GM12878 (cell line): Measurements from ENCODE around the gene MYO1D. TPM values are rescaled to one million over a fixed set of nuclear protein-coding genes. Genes with fewer than 3 reads are reported as not detected.

ENCODE experiments used
- ATAC-seq: fragments of 200-7000 bp; cut with Tn5 transposase; 3 replicates; pipeline ENCODE4 v1.9.1; 2020; ENCODE audit warnings: mild to moderate bottlenecking, moderate library complexity
- BruUV-seq: library from RNA; stranded (reverse); fragments of 400-500 nt; replicated peaks from 2 replicates; lab custom pipeline; 2021; lab: Mats Ljungman, UMichigan
- CTCF ChIA-PET: fragments of 300-600 bp; sonication (Branson Sonifier 250); formaldehyde crosslinking; extraction: SDS; loops from one replicate; lab custom pipeline; 2021; ENCODE audit warnings: inconsistent platforms; lab: Yijun Ruan, JAX
- POLR2A ChIA-PET: fragments of 350-600 bp; formaldehyde crosslinking; extraction: SDS; loops from one replicate; lab custom pipeline; 2021; ENCODE audit warnings: inconsistent platforms; lab: Charles Lee
- RAD21 ChIA-PET: fragments of 300-600 bp; sonication (Branson Sonifier 250); formaldehyde crosslinking; loops from one replicate; lab custom pipeline; 2023; ENCODE audit warnings: antibody characterized with exemption; ENCODE audit not compliant: unreplicated experiment; lab: Charles Lee
- SMC1A ChIA-PET: fragments of 300-600 bp; sonication (Branson Sonifier 250); formaldehyde crosslinking; loops from one replicate; lab custom pipeline; 2023; ENCODE audit not compliant: unreplicated experiment, uncharacterized antibody; lab: Charles Lee
- DNase-seq: peaks from one replicate; pipeline ENCODE4 v3.0.0-alpha.2; 2011; ENCODE audit warnings: low read depth, low spot score
- FAIRE-seq: peaks from 3 replicates; lab custom pipeline; 2011; peaks lifted over from hg19 to GRCh38; lab: Jason Lieb, UNC
- H2AFZ ChIP-seq: 2 replicates; pipeline ENCODE4 v1.6.0; 2011; ENCODE audit warnings: low read depth, low read length, control low read depth; ENCODE audit not compliant: control insufficient read depth
- H3K27ac ChIP-seq: 2 replicates; pipeline ENCODE4 v1.5.1; 2011; ENCODE audit warnings: control low read depth; ENCODE audit not compliant: control insufficient read depth, insufficient read depth
- H3K27me3 ChIP-seq, 2 experiments: replicated peaks in 1 of 2; 2 replicates each; pipeline versions ENCODE4 v1.6.0 to v1.6.1; 2011; ENCODE audit warnings: low read length in 1 of 2; ENCODE audit not compliant: control insufficient read depth in 2 of 2, insufficient read depth in 2 of 2
- H3K36me3 ChIP-seq, 2 experiments: 2 replicates each; pipeline ENCODE4 v1.5.1; 2011; ENCODE audit warnings: low read length in 1 of 2; ENCODE audit not compliant: control insufficient read depth in 2 of 2, insufficient read depth in 2 of 2
- H3K4me1 ChIP-seq: 2 replicates; pipeline ENCODE4 v1.6.1; 2011; ENCODE audit warnings: mild to moderate bottlenecking, low read length, moderate library complexity, mixed read lengths; ENCODE audit not compliant: control insufficient read depth, insufficient read depth
- H3K4me2 ChIP-seq: 2 replicates; pipeline ENCODE4 v1.6.0; 2011; ENCODE audit warnings: control low read depth; ENCODE audit not compliant: control insufficient read depth, insufficient read depth
- H3K4me3 ChIP-seq: fragments of 200-600 bp; sonication (generic); 2 replicates; pipeline ENCODE4 v1.5.1; 2016
- H3K79me2 ChIP-seq: 2 replicates; pipeline ENCODE4 v1.6.0; 2011; ENCODE audit warnings: low read length; ENCODE audit not compliant: control insufficient read depth, insufficient read depth
- H3K9ac ChIP-seq: 2 replicates; pipeline ENCODE4 v1.8.0; 2011; ENCODE audit warnings: low read length, control low read depth, mixed read lengths; ENCODE audit not compliant: control insufficient read depth, insufficient read depth
- H3K9me3 ChIP-seq: replicated peaks from 3 replicates; pipeline ENCODE4 v1.5.1; 2011; ENCODE audit warnings: mild to moderate bottlenecking, low read length; ENCODE audit not compliant: control insufficient read depth, insufficient read depth
- H4K20me1 ChIP-seq: 2 replicates; pipeline ENCODE4 v1.6.0; 2011; ENCODE audit not compliant: control insufficient read depth, insufficient read depth
- KLF5 ChIP-seq: fragments of 450-650 bp; IDR thresholded peaks from 2 replicates; pipeline ENCODE4 v1.6.1; 2014; ENCODE audit warnings: mild to moderate bottlenecking; ENCODE audit not compliant: partially characterized antibody
- NR2C2 ChIP-seq: IDR thresholded peaks from 2 replicates; pipeline ENCODE4 v1.6.1; 2011; ENCODE audit warnings: borderline replicate concordance, low read depth; ENCODE audit not compliant: control insufficient read depth, insufficient read length
- RAD51 ChIP-seq: fragments of 450-650 bp; IDR thresholded peaks from 2 replicates; pipeline ENCODE4 v1.6.1; 2016; ENCODE audit warnings: moderate library complexity, mild to moderate bottlenecking, inconsistent platforms
- SMAD5 ChIP-seq: IDR thresholded peaks from 2 replicates; pipeline ENCODE4 v1.6.1; 2016; ENCODE audit warnings: antibody characterized with exemption, low read depth
- TBL1XR1 ChIP-seq: IDR thresholded peaks from 2 replicates; pipeline ENCODE4 v1.6.1; 2012; ENCODE audit warnings: low read depth, low read length, improper control_type of control experiment
- WGBS: methylation state at CpG from one replicate; pipeline ENCODE4 v1.1.6; 2016; ENCODE audit warnings: low lambda C conversion rate; ENCODE audit not compliant: insufficient replicate concordance, insufficient coverage; ENCODE audit errors: missing lambda C conversion rate; 5-methylcytosine and 5-hydroxymethylcytosine counted together
- in situ Hi-C: fragments of 300-500 bp; cut with MboI; formaldehyde crosslinking; loops from 9 replicates; pipeline ENCODE4 v1.14.3; 2018; ENCODE audit warnings: mixed read lengths
- intact Hi-C: fragments of 100-400 bp; cut with micrococcal nuclease; formaldehyde crosslinking; loops from one replicate; pipeline ENCODE4 v1.14.2; 2022; ENCODE audit not compliant: unreplicated experiment
- polyA plus RNA-seq, 11 experiments: library from polyadenylated mRNA; depleted of rRNA in 4 of 11; unstranded in 6 of 11; stranded (reverse) in 5 of 11; fragments of >200 nt; fragmentation: Nextera tagmentation in 4 of 11; fragmentation: Illumina TruSeq in 1 of 11; extraction: Ambion mirVana in 4 of 11; extraction: Trizol in 1 of 11; gene quantifications; 1 replicate in 1 of 11; 2 replicates in 10 of 11; pipeline versions ENCODE4 v1.2.1 to v1.2.3, GENCODE V29; 2011 to 2016; ENCODE audit warnings: inconsistent platforms in 2 of 11, missing spikeins in 2 of 11, low read depth in 1 of 11
- total RNA-seq, 4 experiments: library from RNA; depleted of rRNA in 3 of 4; stranded (reverse); fragments of >200 nt in 3 of 4; fragmentation: Illumina TruSeq in 1 of 4; extraction: Trizol in 1 of 4; gene quantifications; 2 replicates each; pipeline versions ENCODE4 v1.2.1 to v1.2.3, GENCODE V29; 2013 to 2021
- TF ChIP-seq, protein P1 (sequence below): fragments of 150-350 bp; IDR thresholded peaks from 2 replicates; pipeline ENCODE4 v1.6.1; 2016; ENCODE audit warnings: low read depth, low read length
- TF ChIP-seq, protein P2 (sequence below): fragments of 450-650 bp; IDR thresholded peaks from 2 replicates; pipeline ENCODE4 v1.6.1; 2017; ENCODE audit warnings: antibody characterized with exemption, mild to moderate bottlenecking, moderate library complexity

The MYO1D gene
- total and polyA plus RNA-seq, 10 of the 15 experiments (the other 5 are each of a cell fraction or from before 2014, with no cell fraction given): 1.8 to 37.7 (median 25.4) TPM

DNA sequence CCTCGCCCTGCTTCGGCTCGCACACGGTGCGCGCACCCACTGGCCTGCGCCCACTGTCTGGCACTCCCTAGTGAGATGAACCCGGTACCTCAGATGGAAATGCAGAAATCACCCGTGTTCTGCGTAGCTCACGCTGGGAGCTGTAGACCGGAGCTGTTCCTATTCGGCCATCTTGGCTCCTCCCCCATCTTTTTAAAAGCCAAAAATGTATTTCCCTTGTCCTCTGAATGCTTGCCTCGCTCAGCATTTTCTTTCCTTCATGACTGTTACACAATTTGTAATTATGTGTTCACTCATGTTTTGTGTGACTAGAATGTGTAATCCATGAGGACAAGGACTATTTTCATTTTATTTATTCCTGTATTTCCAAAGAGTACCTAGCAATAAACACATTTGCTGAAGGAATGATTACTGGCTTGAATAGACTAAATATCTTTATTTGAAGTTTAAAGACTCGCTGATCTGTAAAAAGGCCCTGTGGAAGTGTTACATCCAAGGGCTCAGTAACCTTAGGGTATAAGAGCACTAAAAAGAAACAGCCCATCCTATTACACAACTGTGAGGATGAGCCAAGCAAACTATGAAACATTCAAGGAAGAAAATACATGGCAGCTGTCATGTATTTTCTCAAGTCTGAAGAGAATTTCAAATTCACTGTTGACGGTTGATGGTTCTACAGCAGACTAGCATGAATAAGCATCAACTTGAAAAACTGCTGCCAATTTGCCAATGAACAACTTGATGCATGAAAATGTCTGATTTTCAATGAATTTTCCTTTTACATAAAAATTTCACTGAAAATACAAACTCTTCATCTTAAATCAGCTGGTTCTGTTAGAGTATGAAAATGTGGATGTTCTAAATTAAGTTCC, 192.6 kb downstream of the MYO1D start:
- Histone ChIP-seq H3K27me3 (no peaks in the 10 kb centered on the region), H3K27ac (no peak overlapping the region), H3K36me3 (no peaks in the 10 kb centered on the region), H3K79me2 (no peaks in the 10 kb centered on the region), H3K4me1 (no peaks in the 10 kb centered on the region), H3K4me3 (no peak overlapping the region), H2AFZ (no peak overlapping the region), H3K4me2 (no peak overlapping the region), H3K9ac (no peak overlapping the region), H4K20me1 (no peaks in the 10 kb centered on the region), H3K9me3 (no peaks in the 10 kb centered on the region)
- SMC1A ChIA-PET: no interaction called here
- in situ Hi-C loops (no loop called here), intact Hi-C loops (no loop called here)
- DNase-seq (no peak), FAIRE-seq (no peak), ATAC-seq (no peak)
- no TSS peak for BruUV-seq
- RAD21 ChIA-PET: no interaction called here
- CTCF ChIA-PET: interaction anchor here (0.6 to 1.3 kb wide), 2 partner anchors 193 to 501 kb away, joined by 3 read pairs; partner anchors contain the start of gene MYO1D
- WGBS: 87% methylated on average over 9 of the region's 16 CpGs
- no peak for TF ChIP-seq SMAD5
- no peak for TF ChIP-seq TBL1XR1
- TF ChIP-seq, protein P1, sequence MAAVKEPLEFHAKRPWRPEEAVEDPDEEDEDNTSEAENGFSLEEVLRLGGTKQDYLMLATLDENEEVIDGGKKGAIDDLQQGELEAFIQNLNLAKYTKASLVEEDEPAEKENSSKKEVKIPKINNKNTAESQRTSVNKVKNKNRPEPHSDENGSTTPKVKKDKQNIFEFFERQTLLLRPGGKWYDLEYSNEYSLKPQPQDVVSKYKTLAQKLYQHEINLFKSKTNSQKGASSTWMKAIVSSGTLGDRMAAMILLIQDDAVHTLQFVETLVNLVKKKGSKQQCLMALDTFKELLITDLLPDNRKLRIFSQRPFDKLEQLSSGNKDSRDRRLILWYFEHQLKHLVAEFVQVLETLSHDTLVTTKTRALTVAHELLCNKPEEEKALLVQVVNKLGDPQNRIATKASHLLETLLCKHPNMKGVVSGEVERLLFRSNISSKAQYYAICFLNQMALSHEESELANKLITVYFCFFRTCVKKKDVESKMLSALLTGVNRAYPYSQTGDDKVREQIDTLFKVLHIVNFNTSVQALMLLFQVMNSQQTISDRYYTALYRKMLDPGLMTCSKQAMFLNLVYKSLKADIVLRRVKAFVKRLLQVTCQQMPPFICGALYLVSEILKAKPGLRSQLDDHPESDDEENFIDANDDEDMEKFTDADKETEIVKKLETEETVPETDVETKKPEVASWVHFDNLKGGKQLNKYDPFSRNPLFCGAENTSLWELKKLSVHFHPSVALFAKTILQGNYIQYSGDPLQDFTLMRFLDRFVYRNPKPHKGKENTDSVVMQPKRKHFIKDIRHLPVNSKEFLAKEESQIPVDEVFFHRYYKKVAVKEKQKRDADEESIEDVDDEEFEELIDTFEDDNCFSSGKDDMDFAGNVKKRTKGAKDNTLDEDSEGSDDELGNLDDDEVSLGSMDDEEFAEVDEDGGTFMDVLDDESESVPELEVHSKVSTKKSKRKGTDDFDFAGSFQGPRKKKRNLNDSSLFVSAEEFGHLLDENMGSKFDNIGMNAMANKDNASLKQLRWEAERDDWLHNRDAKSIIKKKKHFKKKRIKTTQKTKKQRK: no peak
- no peak for TF ChIP-seq NR2C2
- TF ChIP-seq, protein P2, sequence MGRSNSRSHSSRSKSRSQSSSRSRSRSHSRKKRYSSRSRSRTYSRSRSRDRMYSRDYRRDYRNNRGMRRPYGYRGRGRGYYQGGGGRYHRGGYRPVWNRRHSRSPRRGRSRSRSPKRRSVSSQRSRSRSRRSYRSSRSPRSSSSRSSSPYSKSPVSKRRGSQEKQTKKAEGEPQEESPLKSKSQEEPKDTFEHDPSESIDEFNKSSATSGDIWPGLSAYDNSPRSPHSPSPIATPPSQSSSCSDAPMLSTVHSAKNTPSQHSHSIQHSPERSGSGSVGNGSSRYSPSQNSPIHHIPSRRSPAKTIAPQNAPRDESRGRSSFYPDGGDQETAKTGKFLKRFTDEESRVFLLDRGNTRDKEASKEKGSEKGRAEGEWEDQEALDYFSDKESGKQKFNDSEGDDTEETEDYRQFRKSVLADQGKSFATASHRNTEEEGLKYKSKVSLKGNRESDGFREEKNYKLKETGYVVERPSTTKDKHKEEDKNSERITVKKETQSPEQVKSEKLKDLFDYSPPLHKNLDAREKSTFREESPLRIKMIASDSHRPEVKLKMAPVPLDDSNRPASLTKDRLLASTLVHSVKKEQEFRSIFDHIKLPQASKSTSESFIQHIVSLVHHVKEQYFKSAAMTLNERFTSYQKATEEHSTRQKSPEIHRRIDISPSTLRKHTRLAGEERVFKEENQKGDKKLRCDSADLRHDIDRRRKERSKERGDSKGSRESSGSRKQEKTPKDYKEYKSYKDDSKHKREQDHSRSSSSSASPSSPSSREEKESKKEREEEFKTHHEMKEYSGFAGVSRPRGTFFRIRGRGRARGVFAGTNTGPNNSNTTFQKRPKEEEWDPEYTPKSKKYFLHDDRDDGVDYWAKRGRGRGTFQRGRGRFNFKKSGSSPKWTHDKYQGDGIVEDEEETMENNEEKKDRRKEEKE: no peak
- TF ChIP-seq KLF5: no peak
- TF ChIP-seq RAD51: no peak
- POLR2A ChIA-PET: no interaction called here
